Upper lobe of right lung (tissue), 1 donor: Measurements from ENCODE around the gene SPTAN1. TPM values are rescaled to one million over a fixed set of nuclear protein-coding genes. Genes with fewer than 3 reads are reported as not detected.
"Not testable (repeated sequence)": the region's sequence is repeated elsewhere in the genome, so short reads cannot be mapped to it uniquely, and the experiment has no call there.

Source experiments
- ATAC-seq: fragments of 200-7000 bp; cut with Tn5 transposase; one replicate; pipeline ENCODE4 v1.9.1; 2020; ENCODE audit warnings: mild to moderate bottlenecking, moderate library complexity
- DNase-seq: peaks from one replicate; pipeline ENCODE4 v3.0.0-alpha.2; 2020
- H3K27ac ChIP-seq: fragments of 200-600 bp; one replicate; pipeline ENCODE4 v1.8.0; 2022
- H3K27me3 ChIP-seq: fragments of 200-600 bp; one replicate; pipeline ENCODE4 v1.8.0; 2022; ENCODE audit warnings: mild to moderate bottlenecking
- H3K36me3 ChIP-seq: fragments of 200-600 bp; one replicate; pipeline ENCODE4 v1.8.0; 2022
- H3K4me1 ChIP-seq: fragments of 200-600 bp; one replicate; pipeline ENCODE4 v1.8.0; 2022
- H3K4me3 ChIP-seq: fragments of 200-600 bp; one replicate; pipeline ENCODE4 v1.8.0; 2022; ENCODE audit warnings: mild to moderate bottlenecking
- H3K9me3 ChIP-seq: fragments of 200-600 bp; one replicate; pipeline ENCODE4 v1.8.0; 2022
- CTCF ChIP-seq: fragments of 200-600 bp; IDR thresholded peaks from one replicate; pipeline ENCODE4 v1.8.0; 2022; ENCODE audit warnings: antibody characterized with exemption
- intact Hi-C: fragments of 100-400 bp; cut with DNase I; formaldehyde crosslinking; loops from one replicate; pipeline ENCODE4 v1.11.0; 2022
- total RNA-seq: library from RNA; stranded (reverse); fragmentation: NEBNext Ultra II Directional; extraction: Animal tissue kit (Norgen Biotek cat#: 25700); gene quantifications from one replicate; pipeline ENCODE4 v1.2.1, GENCODE V29; 2021
- donor health status: DM: no; HTN: yes; CAD: no; lungs with severe emphysema.

SPTAN1 gene
- total RNA-seq, 1 donor from 2014 or later: 358 TPM

- no peaks in the 10 kb centered on the region for H3K27me3 ChIP-seq
- ATAC-seq: no peak
- H3K4me3 ChIP-seq: no peak overlapping the region
- no peaks in the 10 kb centered on the region for H3K4me1 ChIP-seq
- no peak for DNase-seq
- intact Hi-C loops: no loop called here
- no peaks in the 10 kb centered on the region for H3K36me3 ChIP-seq
- no peak overlapping the region for H3K27ac ChIP-seq
- TF ChIP-seq CTCF: no peak
- H3K9me3 ChIP-seq: no peaks in the 10 kb centered on the region
These were observed 101.5 kb downstream of the SPTAN1 start for GRCh38 chr9:128653908-128654307.

- intact Hi-C loops: no loop called here
- no peak overlapping the region for H3K27ac ChIP-seq
- no peaks in the 10 kb centered on the region for H3K9me3 ChIP-seq
- H3K36me3 ChIP-seq: no peaks in the 10 kb centered on the region
- DNase-seq (no peak), ATAC-seq (no peak)
- H3K4me1 ChIP-seq: no peaks in the 10 kb centered on the region
- no peak for TF ChIP-seq CTCF
- H3K4me3 ChIP-seq: no peak overlapping the region
- no peaks in the 10 kb centered on the region for H3K27me3 ChIP-seq
These were observed 102.1 kb downstream of the SPTAN1 start for GRCh38 chr9:128654481-128654880.

- H3K4me3 ChIP-seq: peak within 1 kb of the TSS; percentile 64
- H3K36me3 ChIP-seq: no peaks in the 10 kb centered on the region
- TF ChIP-seq CTCF: no peak
- intact Hi-C loops: no loop called here
- no peaks in the 10 kb centered on the region for H3K9me3 ChIP-seq
- peak within 1 kb of the TSS; percentile 99 for H3K27ac ChIP-seq
- no peaks in the 10 kb centered on the region for H3K27me3 ChIP-seq
- DNase-seq (peak; percentile 99), ATAC-seq (peak; percentile 99)
- no peaks in the 10 kb centered on the region for H3K4me1 ChIP-seq
These were observed 104.3 kb downstream of the SPTAN1 start, which contains the start of gene DYNC2I2 for GRCh38 chr9:128656416-128657343. Gene DYNC2I2 (minus strand): TSS chr9:128656847. CDS start chr9:128656726, 121 bp downstream.

GRCh38 chr9:128657344-128657704, 104.9 kb downstream of the SPTAN1 start:
- Histone ChIP-seq H3K4me1 (no peaks in the 10 kb centered on the region), H3K36me3 (no peaks in the 10 kb centered on the region), H3K27me3 (no peaks in the 10 kb centered on the region), H3K9me3 (no peaks in the 10 kb centered on the region), H3K4me3 (peak overlapping the region; percentile 64), H3K27ac (peak overlapping the region; percentile 99)
- intact Hi-C loops: no loop called here
- no peak for TF ChIP-seq CTCF
- ATAC-seq: no peak
- no peak for DNase-seq

- Histone ChIP-seq H3K27me3 (no peaks in the 10 kb centered on the region), H3K4me1 (no peaks in the 10 kb centered on the region), H3K9me3 (no peaks in the 10 kb centered on the region), H3K4me3 (no peak overlapping the region), H3K36me3 (no peaks in the 10 kb centered on the region), H3K27ac (no peak overlapping the region)
- ATAC-seq (no peak), DNase-seq (no peak)
- intact Hi-C loops: no loop called here
- TF ChIP-seq CTCF: no peak
These were observed 105.4 kb downstream of the SPTAN1 start for GRCh38 chr9:128657796-128658195.

GRCh38 chr9:128666481-128666941, 114.1 kb downstream of the SPTAN1 start:
- intact Hi-C loops, H3K27me3 ChIP-seq, ATAC-seq, H3K36me3 ChIP-seq, DNase-seq, H3K9me3 ChIP-seq, H3K27ac ChIP-seq, H3K4me1 ChIP-seq, H3K4me3 ChIP-seq: not testable (repeated sequence)
